ENCODE measurements around the gene AHRR.

- TF ChIP-seq, protein P1, sequence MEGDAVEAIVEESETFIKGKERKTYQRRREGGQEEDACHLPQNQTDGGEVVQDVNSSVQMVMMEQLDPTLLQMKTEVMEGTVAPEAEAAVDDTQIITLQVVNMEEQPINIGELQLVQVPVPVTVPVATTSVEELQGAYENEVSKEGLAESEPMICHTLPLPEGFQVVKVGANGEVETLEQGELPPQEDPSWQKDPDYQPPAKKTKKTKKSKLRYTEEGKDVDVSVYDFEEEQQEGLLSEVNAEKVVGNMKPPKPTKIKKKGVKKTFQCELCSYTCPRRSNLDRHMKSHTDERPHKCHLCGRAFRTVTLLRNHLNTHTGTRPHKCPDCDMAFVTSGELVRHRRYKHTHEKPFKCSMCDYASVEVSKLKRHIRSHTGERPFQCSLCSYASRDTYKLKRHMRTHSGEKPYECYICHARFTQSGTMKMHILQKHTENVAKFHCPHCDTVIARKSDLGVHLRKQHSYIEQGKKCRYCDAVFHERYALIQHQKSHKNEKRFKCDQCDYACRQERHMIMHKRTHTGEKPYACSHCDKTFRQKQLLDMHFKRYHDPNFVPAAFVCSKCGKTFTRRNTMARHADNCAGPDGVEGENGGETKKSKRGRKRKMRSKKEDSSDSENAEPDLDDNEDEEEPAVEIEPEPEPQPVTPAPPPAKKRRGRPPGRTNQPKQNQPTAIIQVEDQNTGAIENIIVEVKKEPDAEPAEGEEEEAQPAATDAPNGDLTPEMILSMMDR (conservative IDR thresholded peaks at IDR 0.05 in 1 of 2, IDR thresholded peaks at IDR 0.05 in 1 of 2; ENCODE audit: low read depth in 1 of 2, low read length in 2 of 2) = no peak
- TF ChIP-seq EZH2 (IDR thresholded peaks at IDR 0.05; ENCODE audit: low read length, missing control alignments) = no peak
These were observed 38.9 kb downstream of the AHRR start for GRCh38 chr5:360257-361027.

Measured in fibroblast of lung (primary cell).